Measurements from ENCODE around the gene HABP2.
A peak's percentile ranks its signal among the peaks of the same experiment; 100 is the strongest.

HABP2 gene

DNA sequence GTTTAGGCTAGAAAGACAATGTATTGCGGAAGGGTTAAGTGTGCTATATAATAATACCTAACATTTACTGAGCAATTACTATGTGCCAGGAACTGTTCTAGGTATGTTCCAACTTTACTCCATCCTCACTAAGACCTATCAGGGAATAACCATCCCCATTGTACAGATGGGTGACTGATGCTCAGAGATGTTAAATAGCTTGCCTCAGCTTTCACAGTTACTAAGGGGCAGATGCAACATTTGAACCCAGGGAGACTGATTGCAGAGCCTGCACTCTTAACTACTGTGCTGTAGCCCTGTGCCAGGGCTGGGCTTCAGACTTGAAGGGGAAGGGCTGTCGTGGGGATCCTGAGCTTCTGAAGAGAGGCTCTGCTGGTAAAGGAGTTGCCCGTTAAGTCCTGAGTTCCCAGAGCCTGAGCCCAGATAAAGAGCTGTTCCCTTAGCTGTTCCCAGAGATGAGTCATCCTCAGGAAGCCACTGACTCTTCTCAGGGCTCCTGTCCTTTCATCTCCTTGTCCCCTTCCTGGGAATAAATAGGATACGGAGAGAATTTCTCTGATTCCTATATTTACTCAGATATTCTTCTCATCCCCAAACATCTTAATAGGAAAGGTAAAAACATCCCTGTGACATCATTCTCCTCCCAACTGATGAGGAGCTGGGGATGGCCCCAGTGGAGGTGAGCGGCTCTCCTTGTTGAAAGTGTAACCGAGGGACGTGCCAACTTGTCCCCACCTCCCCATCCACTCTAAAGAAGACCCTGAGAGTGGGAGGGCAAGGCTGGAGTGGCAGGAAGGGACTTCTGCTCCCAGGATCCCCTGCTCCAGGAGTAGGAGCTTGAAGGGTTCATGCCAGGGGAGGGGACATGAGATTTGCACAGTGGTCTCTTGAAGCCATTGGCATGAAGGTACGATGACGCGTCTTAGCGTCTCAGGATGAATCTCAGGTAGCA lies 28.0 kb upstream of the HABP2 start:
- H3K4me3 ChIP-seq (replicated peaks in 1 of 2; ENCODE audit: low read depth in 2 of 2, low read length in 2 of 2) = no peak overlapping the region
- DNase-seq (ENCODE audit: low read depth in 2 of 2) = peak in 1 of 2 donors; percentile 14
- TF ChIP-seq, protein P1, sequence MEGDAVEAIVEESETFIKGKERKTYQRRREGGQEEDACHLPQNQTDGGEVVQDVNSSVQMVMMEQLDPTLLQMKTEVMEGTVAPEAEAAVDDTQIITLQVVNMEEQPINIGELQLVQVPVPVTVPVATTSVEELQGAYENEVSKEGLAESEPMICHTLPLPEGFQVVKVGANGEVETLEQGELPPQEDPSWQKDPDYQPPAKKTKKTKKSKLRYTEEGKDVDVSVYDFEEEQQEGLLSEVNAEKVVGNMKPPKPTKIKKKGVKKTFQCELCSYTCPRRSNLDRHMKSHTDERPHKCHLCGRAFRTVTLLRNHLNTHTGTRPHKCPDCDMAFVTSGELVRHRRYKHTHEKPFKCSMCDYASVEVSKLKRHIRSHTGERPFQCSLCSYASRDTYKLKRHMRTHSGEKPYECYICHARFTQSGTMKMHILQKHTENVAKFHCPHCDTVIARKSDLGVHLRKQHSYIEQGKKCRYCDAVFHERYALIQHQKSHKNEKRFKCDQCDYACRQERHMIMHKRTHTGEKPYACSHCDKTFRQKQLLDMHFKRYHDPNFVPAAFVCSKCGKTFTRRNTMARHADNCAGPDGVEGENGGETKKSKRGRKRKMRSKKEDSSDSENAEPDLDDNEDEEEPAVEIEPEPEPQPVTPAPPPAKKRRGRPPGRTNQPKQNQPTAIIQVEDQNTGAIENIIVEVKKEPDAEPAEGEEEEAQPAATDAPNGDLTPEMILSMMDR (IDR thresholded peaks at IDR 0.05; ENCODE audit: low read depth, low read length) = no peak

DNA sequence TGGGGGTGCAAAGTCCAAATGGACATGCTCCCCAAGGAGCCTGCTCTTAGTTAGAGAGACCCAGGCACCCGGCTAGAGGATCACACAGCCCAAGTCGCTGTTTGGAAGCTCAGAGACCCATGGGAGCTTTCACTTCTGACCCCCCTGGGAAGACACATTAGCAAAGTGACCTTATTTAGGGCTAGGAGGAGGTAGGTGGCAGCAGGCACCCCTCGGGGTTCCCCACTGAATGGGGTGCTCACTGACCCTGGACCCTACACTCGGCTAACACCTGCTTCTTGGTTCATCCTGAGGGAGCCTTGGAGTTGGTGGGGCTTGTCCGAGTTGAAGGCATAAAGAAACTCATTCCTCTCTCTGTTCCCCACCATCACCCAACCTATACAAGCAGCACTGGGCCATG lies 27.1 kb upstream of the HABP2 start:
- DNase-seq (ENCODE audit: low read depth in 2 of 2) = no peak
- TF ChIP-seq, protein P1 (IDR thresholded peaks at IDR 0.05; ENCODE audit: low read depth, low read length) = no peak
- H3K4me3 ChIP-seq (replicated peaks in 1 of 2; ENCODE audit: low read depth in 2 of 2, low read length in 2 of 2) = no peak overlapping the region

DNA sequence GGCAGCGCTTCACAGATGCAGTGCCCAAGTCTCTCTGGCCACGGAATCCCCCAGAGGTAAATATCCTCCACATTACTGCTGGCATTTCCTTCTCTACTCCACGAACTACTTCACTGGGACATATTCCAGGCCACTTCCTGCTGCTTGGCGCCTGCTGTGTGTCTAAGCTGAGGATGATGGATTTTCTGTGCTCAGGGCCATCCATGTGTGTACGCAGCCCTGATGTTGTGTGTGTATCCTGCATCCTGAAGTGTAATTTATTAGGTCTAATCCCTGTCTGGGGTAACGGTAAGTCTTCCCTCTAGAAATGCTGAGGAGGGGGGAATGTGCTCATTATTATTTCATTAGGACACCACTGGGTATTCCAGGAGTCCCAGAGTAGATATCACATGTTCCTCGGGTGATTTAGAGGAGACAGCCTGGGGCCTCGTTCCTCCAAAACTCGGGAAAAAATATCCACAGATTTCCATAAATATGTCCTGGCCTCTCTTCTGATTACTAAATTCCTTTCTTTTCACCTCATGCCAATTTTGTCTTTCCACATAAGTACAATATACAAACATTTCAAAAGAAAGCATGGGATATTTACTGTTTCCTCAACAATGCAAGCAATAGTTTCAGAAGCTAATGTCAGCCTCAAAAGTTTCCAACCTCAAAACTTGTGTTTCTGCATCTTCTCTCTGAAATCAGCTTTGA lies 25.5 kb upstream of the HABP2 start:
- TF ChIP-seq, protein P1 (IDR thresholded peaks at IDR 0.05; ENCODE audit: low read depth, low read length) = no peak
- no peak overlapping the region for H3K4me3 ChIP-seq (replicated peaks in 1 of 2; ENCODE audit: low read depth in 2 of 2, low read length in 2 of 2)
- DNase-seq (ENCODE audit: low read depth in 2 of 2) = peak in 1 of 2 donors; percentile 18

DNA sequence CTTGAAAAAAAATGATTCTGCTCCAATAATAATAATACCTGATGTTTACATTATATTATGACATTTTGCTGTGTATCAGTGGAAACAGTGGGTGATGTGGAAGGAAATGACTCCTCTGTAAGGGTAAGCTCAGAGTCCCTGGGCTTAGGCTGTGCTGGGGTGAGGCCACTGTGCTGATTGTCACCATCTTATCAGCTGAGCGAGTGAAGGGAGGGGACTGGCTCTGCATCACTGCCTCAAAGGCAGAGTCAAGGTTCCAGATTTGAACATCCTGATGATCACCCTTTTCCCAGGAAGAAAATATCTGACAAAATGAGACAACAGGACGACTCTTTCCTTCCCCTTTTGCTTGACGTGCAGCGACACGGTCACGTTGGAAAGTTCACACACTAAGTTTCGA lies 24.0 kb upstream of the HABP2 start:
- DNase-seq (ENCODE audit: low read depth in 2 of 2) = no peak
- no peak overlapping the region for H3K4me3 ChIP-seq (replicated peaks in 1 of 2; ENCODE audit: low read depth in 2 of 2, low read length in 2 of 2)
- TF ChIP-seq, protein P1 (IDR thresholded peaks at IDR 0.05; ENCODE audit: low read depth, low read length) = no peak

DNA sequence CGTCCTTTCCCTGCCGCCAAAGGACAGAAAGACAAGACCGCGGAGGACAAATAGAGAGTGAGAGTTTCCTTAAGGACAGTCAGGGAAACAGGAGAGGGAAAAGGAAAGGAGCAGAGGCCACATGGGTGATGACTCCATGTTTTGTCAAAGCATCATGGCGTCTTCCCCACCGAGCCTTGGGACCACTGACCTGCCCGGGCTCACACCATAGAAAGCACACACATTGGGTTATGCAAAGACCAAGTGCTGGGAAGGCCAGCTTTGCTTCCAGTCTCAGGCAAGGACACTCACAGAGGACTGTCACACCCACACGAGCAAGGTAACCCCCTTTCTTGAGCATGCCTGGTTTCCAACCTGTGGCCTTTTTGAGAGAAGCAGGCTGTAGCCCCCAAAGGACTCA lies 23.3 kb upstream of the HABP2 start:
- TF ChIP-seq, protein P1 (IDR thresholded peaks at IDR 0.05; ENCODE audit: low read depth, low read length) = no peak
- H3K4me3 ChIP-seq (replicated peaks in 1 of 2; ENCODE audit: low read depth in 2 of 2, low read length in 2 of 2) = no peak overlapping the region
- no peak for DNase-seq (ENCODE audit: low read depth in 2 of 2)

DNA sequence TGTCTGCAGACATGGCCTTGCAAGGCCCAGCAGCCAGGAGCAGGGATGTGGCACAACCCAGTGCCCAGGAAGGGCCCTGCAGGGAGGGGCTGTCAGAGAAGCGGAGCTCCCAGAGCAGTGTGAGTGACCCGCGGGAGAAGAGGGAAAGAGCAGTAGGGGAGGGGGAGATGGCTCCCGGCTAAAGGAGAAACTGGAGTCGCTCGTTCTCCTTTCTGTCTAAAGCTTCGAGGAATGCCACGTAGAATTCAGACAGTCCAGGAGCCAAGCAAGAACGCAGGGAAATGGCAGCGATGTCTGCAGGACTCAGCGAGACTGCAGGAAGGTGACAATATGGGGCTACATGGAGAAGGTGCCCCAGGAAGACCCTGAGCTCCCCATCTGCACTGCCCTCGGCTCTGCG lies 22.4 kb upstream of the HABP2 start:
- no peak for DNase-seq (ENCODE audit: low read depth in 2 of 2)
- TF ChIP-seq, protein P1 (IDR thresholded peaks at IDR 0.05; ENCODE audit: low read depth, low read length) = no peak
- no peak overlapping the region for H3K4me3 ChIP-seq (replicated peaks in 1 of 2; ENCODE audit: low read depth in 2 of 2, low read length in 2 of 2)

All from cardiac fibroblast (primary cell).